Measurements from ENCODE around the gene PGGT1B. TPM values are rescaled to one million over a fixed set of nuclear protein-coding genes. Genes with fewer than 3 reads are reported as not detected.
A peak's percentile ranks its signal among the peaks of the same experiment; 100 is the strongest.
"Not testable (repeated sequence)": the region's sequence is repeated elsewhere in the genome, so short reads cannot be mapped to it uniquely, and the experiment has no call there.

PGGT1B gene
- total RNA-seq, 1 experiment from 2014 or later: 46.4 TPM

DNA sequence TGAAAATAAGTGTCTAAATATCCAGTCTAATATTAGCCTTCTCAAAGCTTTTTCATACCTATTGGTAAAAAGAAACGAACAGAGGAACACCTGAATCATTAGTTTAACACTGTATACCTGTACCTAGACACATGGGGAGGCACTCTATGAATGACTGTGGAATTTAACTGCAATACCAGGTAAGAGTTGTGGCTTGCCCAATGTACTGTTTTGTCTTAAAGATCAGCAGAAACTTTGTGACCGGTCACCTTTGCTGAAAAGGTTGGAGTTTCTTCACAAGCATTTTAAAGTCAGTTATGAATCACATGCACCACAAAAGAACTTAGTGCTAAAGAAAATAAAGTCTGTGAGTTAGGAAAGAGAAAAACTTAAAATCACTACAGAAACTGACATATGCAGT is 2.4 kb downstream of the PGGT1B start:
- BruUV-seq (replicated peaks): no TSS peak
- Mint-ChIP-seq H3K9me3 (ENCODE audit: low read depth, unreplicated experiment) (no peaks in the 10 kb centered on the region), H3K4me3 (ENCODE audit: low read depth, unreplicated experiment) (no peak overlapping the region), H3K27me3 (ENCODE audit: unreplicated experiment) (no peaks in the 10 kb centered on the region), H3K27ac (ENCODE audit: unreplicated experiment) (no peak overlapping the region), H3K4me1 (ENCODE audit: low read depth, unreplicated experiment) (no peaks in the 10 kb centered on the region), H3K36me3 (ENCODE audit: insufficient read depth, unreplicated experiment) (peaks cover 26% of the 10 kb centered on the region)
- TF ChIP-seq, protein P1, sequence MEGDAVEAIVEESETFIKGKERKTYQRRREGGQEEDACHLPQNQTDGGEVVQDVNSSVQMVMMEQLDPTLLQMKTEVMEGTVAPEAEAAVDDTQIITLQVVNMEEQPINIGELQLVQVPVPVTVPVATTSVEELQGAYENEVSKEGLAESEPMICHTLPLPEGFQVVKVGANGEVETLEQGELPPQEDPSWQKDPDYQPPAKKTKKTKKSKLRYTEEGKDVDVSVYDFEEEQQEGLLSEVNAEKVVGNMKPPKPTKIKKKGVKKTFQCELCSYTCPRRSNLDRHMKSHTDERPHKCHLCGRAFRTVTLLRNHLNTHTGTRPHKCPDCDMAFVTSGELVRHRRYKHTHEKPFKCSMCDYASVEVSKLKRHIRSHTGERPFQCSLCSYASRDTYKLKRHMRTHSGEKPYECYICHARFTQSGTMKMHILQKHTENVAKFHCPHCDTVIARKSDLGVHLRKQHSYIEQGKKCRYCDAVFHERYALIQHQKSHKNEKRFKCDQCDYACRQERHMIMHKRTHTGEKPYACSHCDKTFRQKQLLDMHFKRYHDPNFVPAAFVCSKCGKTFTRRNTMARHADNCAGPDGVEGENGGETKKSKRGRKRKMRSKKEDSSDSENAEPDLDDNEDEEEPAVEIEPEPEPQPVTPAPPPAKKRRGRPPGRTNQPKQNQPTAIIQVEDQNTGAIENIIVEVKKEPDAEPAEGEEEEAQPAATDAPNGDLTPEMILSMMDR (IDR thresholded peaks at IDR 0.05; ENCODE audit: unreplicated experiment): no peak
- DNase-seq: no peak
- intact Hi-C loops (cut with micrococcal nuclease; ENCODE audit: unreplicated experiment): no loop called here
- CTCF ChIA-PET: no interaction called here

DNA sequence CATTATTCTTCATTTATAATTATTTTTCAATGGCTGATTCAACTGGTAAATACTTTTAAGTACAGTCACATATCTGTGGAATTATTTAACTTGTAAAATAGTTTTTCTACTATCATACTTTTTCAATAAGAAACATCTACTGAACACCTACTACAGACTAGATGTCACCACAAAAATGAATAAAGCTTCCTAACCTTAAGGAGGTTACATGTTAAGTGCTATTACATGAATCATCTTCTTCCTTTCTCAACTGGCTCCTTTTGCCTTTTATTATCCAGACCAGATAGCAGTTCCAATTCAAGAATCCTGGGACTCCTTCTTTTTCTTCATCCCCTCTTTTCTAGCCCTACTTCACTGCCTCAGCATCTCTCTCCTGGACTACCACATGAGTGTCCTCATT is 4.7 kb downstream of the PGGT1B start:
- intact Hi-C loops (cut with micrococcal nuclease; ENCODE audit: unreplicated experiment): no loop called here
- Mint-ChIP-seq H3K9me3 (ENCODE audit: low read depth, unreplicated experiment) (no peaks in the 10 kb centered on the region), H3K4me3 (ENCODE audit: low read depth, unreplicated experiment) (no peak overlapping the region), H3K4me1 (ENCODE audit: low read depth, unreplicated experiment) (no peaks in the 10 kb centered on the region), H3K27ac (ENCODE audit: unreplicated experiment) (no peak overlapping the region), H3K27me3 (ENCODE audit: unreplicated experiment) (no peaks in the 10 kb centered on the region), H3K36me3 (ENCODE audit: insufficient read depth, unreplicated experiment) (peaks cover 26% of the 10 kb centered on the region)
- no TSS peak for BruUV-seq (replicated peaks)
- TF ChIP-seq, protein P1 (IDR thresholded peaks at IDR 0.05; ENCODE audit: unreplicated experiment): no peak
- DNase-seq: no peak
- CTCF ChIA-PET: no interaction called here

GRCh38 chr5:115249379-115249778 is 13.3 kb downstream of the PGGT1B start:
- H3K9me3 Mint-ChIP-seq (ENCODE audit: low read depth, unreplicated experiment); H3K4me1 Mint-ChIP-seq (ENCODE audit: low read depth, unreplicated experiment); H3K4me3 Mint-ChIP-seq (ENCODE audit: low read depth, unreplicated experiment); H3K27me3 Mint-ChIP-seq (ENCODE audit: unreplicated experiment); BruUV-seq (replicated peaks); CTCF ChIA-PET; DNase-seq: not testable (repeated sequence)
- peak overlapping the region; percentile 20 for H3K27ac Mint-ChIP-seq (ENCODE audit: unreplicated experiment)
- peaks cover 11% of the 10 kb centered on the region for H3K36me3 Mint-ChIP-seq (ENCODE audit: insufficient read depth, unreplicated experiment)
- intact Hi-C loops (cut with micrococcal nuclease; ENCODE audit: unreplicated experiment): loop anchor here (5.0 to 10.0 kb wide), 2 partner anchors 885 to 1637 kb away; partner anchors contain the start of gene KCNN2

DNA sequence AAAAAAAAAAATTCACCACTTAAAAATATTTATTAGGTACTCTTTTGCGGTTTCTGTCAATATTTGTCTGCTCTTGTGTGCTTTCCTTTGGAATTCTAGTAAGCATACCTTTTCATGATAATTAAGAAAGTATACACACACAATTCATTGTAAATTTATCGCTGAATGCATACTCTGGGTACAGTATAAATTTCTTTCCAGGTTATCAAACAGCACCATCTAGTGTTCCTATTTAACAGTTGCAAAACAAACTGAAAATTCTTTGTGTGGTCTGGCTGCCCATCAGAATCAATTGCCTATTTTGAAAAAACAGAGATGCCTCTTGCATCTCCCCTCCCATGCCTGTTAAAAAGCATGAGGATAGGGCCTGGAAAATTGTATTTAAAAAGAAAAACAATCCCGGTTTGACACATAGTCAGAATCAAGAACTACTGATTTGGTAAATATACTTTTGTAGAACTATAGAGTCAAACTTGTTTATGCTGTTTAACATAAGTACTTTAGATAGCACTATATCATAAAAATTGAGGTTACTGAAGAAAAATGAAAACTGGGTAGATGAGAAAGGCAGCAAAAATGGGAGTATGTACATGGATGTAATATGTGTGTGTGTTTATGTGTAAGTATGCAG is 16.2 kb downstream of the PGGT1B start:
- Mint-ChIP-seq H3K27ac (ENCODE audit: unreplicated experiment) (no peak overlapping the region), H3K9me3 (ENCODE audit: low read depth, unreplicated experiment) (peaks cover 6% of the 10 kb centered on the region), H3K36me3 (ENCODE audit: insufficient read depth, unreplicated experiment) (peaks cover 6% of the 10 kb centered on the region), H3K4me3 (ENCODE audit: low read depth, unreplicated experiment) (no peak overlapping the region), H3K4me1 (ENCODE audit: low read depth, unreplicated experiment) (peaks cover 31% of the 10 kb centered on the region), H3K27me3 (ENCODE audit: unreplicated experiment) (no peaks in the 10 kb centered on the region)
- BruUV-seq (replicated peaks): no TSS peak
- CTCF ChIA-PET: interaction anchor here (1.0 kb wide), 1 partner anchor 149 kb away, joined by 5 read pairs; no protein-coding TSS in a partner anchor
- TF ChIP-seq, protein P1 (IDR thresholded peaks at IDR 0.05; ENCODE audit: unreplicated experiment): peak; percentile 70
- intact Hi-C loops (cut with micrococcal nuclease; ENCODE audit: unreplicated experiment): loop anchor here (1.0 to 10.0 kb wide), 3 partner anchors 148 to 1634 kb away; partner anchors contain the start of gene KCNN2
- no peak for DNase-seq

DNA sequence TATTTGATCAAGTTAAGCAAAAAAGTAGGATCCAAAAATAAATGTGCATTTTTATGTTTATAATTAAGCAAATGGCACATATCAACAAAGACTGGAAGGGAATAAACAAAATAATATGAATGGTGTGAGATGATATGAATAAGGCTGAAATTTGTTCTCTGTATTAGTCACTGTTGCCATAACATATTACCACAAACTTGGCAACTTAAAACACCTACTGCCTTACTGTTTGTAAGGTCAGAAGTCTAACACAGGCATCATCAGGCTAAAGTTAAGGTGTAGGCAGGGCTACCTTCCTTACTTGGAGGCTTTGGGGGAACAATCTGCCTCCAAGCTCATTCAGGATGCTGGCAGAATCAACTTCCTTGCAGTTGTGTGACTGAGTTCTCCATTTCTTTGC is 19.3 kb downstream of the PGGT1B start:
- Mint-ChIP-seq H3K4me3 (ENCODE audit: low read depth, unreplicated experiment) (no peak overlapping the region), H3K27ac (ENCODE audit: unreplicated experiment) (no peak overlapping the region), H3K27me3 (ENCODE audit: unreplicated experiment) (no peaks in the 10 kb centered on the region), H3K36me3 (ENCODE audit: insufficient read depth, unreplicated experiment) (no peaks in the 10 kb centered on the region), H3K4me1 (ENCODE audit: low read depth, unreplicated experiment) (peaks cover 22% of the 10 kb centered on the region), H3K9me3 (ENCODE audit: low read depth, unreplicated experiment) (no peaks in the 10 kb centered on the region)
- CTCF ChIA-PET: interaction anchor here (0.6 to 2.4 kb wide), 3 partner anchors 143 to 1652 kb away, joined by 3 to 7 read pairs (median 4); no protein-coding TSS in a partner anchor
- TF ChIP-seq, protein P1 (IDR thresholded peaks at IDR 0.05; ENCODE audit: unreplicated experiment): no peak
- intact Hi-C loops (cut with micrococcal nuclease; ENCODE audit: unreplicated experiment): loop anchor here (10.0 kb wide), 1 partner anchor 879 kb away; the partner anchor contains the start of gene KCNN2
- no TSS peak for BruUV-seq (replicated peaks)
- no peak for DNase-seq
